Muscle of back (tissue), 13 donors: ENCODE data around the gene NLRC4. TPM values are rescaled to one million over a fixed set of nuclear protein-coding genes. Genes with fewer than 3 reads are reported as not detected.
"Not testable (repeated sequence)": the region's sequence is repeated elsewhere in the genome, so short reads cannot be mapped to it uniquely, and the experiment has no call there.

Source experiments
- DNase-seq, 3 donors: peaks; one replicate each; pipeline versions ENCODE4 v3.0.0 to v3.0.0-alpha.2; 2013
- long read RNA-seq, 9 donors: transcript quantifications; one replicate each; lab custom pipeline, GENCODE V29; 2026
- polyA plus RNA-seq, 10 donors: library from polyadenylated mRNA; unstranded; fragments of 120-200 nt; gene quantifications; one replicate each; pipeline ENCODE4 v1.2.1, GENCODE V29; 2013; ENCODE audit not compliant: insufficient read length in 10 of 10

The NLRC4 gene
- polyA plus RNA-seq: 1 to 10 TPM in 5 of 10 donors, under 1 TPM in 5; 0.62 to 1.3 (median 1.0) TPM
- long read RNA-seq, donor 1: 0 reads
- long read RNA-seq, donor 2: 0 reads
- long read RNA-seq, donor 3: 0 reads
- long read RNA-seq, donor 4: 0 reads
- long read RNA-seq, donor 5, partial matches to known transcripts: 5 of 5 reads
- long read RNA-seq, donor 5, other reads (novel, unspliced or antisense): 0 of 5 reads
- long read RNA-seq, donor 6: 0 reads
- long read RNA-seq, donor 7: 0 reads
- long read RNA-seq, donor 8: 0 reads
- long read RNA-seq, donor 9: 0 reads

GRCh38 chr2:32264422-32265105, at the start of gene NLRC4:
TSS of gene NLRC4 (minus strand) at chr2:32264886. CDS start at chr2:32256775, 8,111 bp downstream.
- peak in 1 of 3 donors; percentile 9 for DNase-seq

- no peak for DNase-seq
These were observed 45.9 kb upstream of the NLRC4 start for GRCh38 chr2:32310577-32310976.

GRCh38 chr2:32293966-32294562, 29.4 kb upstream of the NLRC4 start:
- DNase-seq: not testable (repeated sequence)

GRCh38 chr2:32293493-32293892, 28.8 kb upstream of the NLRC4 start:
- not testable (repeated sequence) for DNase-seq

GRCh38 chr2:32291746-32292145, 27.1 kb upstream of the NLRC4 start:
- no peak for DNase-seq

- no peak for DNase-seq
These were observed 25.3 kb upstream of the NLRC4 start for GRCh38 chr2:32290000-32290339.

- no peak for DNase-seq
These were observed 24.7 kb upstream of the NLRC4 start for GRCh38 chr2:32289165-32289999.

GRCh38 chr2:32284321-32284720, 19.6 kb upstream of the NLRC4 start:
- DNase-seq: no peak

- DNase-seq: no peak
These were observed 13.8 kb upstream of the NLRC4 start for GRCh38 chr2:32278478-32278853.

- DNase-seq: peak; percentile 94 to 98 (median 94)
These were observed 13.2 kb upstream of the NLRC4 start, which contains the start of gene YIPF4 for GRCh38 chr2:32277674-32278477. TSS of gene YIPF4 (plus strand) at chr2:32277904. CDS start at chr2:32278156, 252 bp downstream.

GRCh38 chr2:32277363-32277673, 12.6 kb upstream of the NLRC4 start:
- DNase-seq: no peak

GRCh38 chr2:32275790-32276189, 11.1 kb upstream of the NLRC4 start:
- not testable (repeated sequence) for DNase-seq

GRCh38 chr2:32274289-32274688, 9.6 kb upstream of the NLRC4 start:
- DNase-seq: no peak

GRCh38 chr2:32272279-32272678, 7.6 kb upstream of the NLRC4 start:
- no peak for DNase-seq

GRCh38 chr2:32271063-32271462, 6.4 kb upstream of the NLRC4 start:
- DNase-seq: no peak

GRCh38 chr2:32262105-32262504, 2.6 kb downstream of the NLRC4 start:
- DNase-seq: peak in 1 of 3 donors; percentile 10

GRCh38 chr2:32260376-32260775, 4.3 kb downstream of the NLRC4 start:
- DNase-seq: no peak

GRCh38 chr2:32258242-32258641, 6.4 kb downstream of the NLRC4 start:
- DNase-seq: no peak

- no peak for DNase-seq
These were observed 14.4 kb downstream of the NLRC4 start for GRCh38 chr2:32250290-32250689.

- no peak for DNase-seq
These were observed 14.9 kb downstream of the NLRC4 start for GRCh38 chr2:32249731-32250236.

- no peak for DNase-seq
These were observed 16.4 kb downstream of the NLRC4 start for GRCh38 chr2:32248299-32248698.
